Tibial artery (tissue), 4 donors: Measurements from ENCODE around the gene DHPS.

Source experiments
- DNase-seq, 2 donors: peaks; one replicate each; pipeline ENCODE4 v3.0.0-alpha.2; 2019
- H3K27ac ChIP-seq, 2 donors: fragments of 200-600 bp; sonication (generic) in 1 of 2; 1 replicate in 1 of 2; 2 replicates in 1 of 2; pipeline ENCODE4 v1.5.1; 2018 to 2019; ENCODE audit warnings: mild to moderate bottlenecking in 1 of 2
- H3K27me3 ChIP-seq, 2 donors: fragments of 200-600 bp; sonication (generic) in 1 of 2; one replicate each; pipeline versions ENCODE4 v1.5.1 to v1.6.0; 2016 to 2019
- H3K36me3 ChIP-seq, 3 donors: fragments of 200-600 bp; sonication (generic) in 2 of 3; one replicate each; pipeline ENCODE4 v1.5.1; 2016 to 2019; ENCODE audit warnings: mild to moderate bottlenecking in 2 of 3
- H3K4me1 ChIP-seq, 4 donors: fragments of 200-600 bp; sonication (generic) in 2 of 4; 1 replicate in 3 of 4; 2 replicates in 1 of 4; pipeline ENCODE4 v1.5.1; 2016 to 2019
- H3K4me3 ChIP-seq, 2 donors: fragments of 200-600 bp; sonication (generic) in 1 of 2; 1 replicate in 1 of 2; 2 replicates in 1 of 2; pipeline ENCODE4 v1.5.1; 2018 to 2019; ENCODE audit warnings: mild to moderate bottlenecking in 2 of 2
- H3K9me3 ChIP-seq, 3 donors: fragments of 200-600 bp; sonication (generic) in 1 of 3; one replicate each; pipeline ENCODE4 v1.5.1; 2016 to 2019
- intact Hi-C: fragments of 100-400 bp; cut with DNase I; formaldehyde crosslinking; loops from one replicate; pipeline ENCODE4 v1.15.0; 2023; ENCODE audit warnings: low total_unique reads
- TF ChIP-seq, protein P1 (sequence below), 2 experiments: fragments of 200-600 bp in 1 of 2; fragments of 450-650 bp in 1 of 2; IDR thresholded peaks; one replicate each; pipeline ENCODE4 v1.5.1; 2017 to 2019; ENCODE audit warnings: antibody characterized with exemption in 2 of 2, mild to moderate bottlenecking in 1 of 2, moderate library complexity in 1 of 2

The DHPS gene

DNA sequence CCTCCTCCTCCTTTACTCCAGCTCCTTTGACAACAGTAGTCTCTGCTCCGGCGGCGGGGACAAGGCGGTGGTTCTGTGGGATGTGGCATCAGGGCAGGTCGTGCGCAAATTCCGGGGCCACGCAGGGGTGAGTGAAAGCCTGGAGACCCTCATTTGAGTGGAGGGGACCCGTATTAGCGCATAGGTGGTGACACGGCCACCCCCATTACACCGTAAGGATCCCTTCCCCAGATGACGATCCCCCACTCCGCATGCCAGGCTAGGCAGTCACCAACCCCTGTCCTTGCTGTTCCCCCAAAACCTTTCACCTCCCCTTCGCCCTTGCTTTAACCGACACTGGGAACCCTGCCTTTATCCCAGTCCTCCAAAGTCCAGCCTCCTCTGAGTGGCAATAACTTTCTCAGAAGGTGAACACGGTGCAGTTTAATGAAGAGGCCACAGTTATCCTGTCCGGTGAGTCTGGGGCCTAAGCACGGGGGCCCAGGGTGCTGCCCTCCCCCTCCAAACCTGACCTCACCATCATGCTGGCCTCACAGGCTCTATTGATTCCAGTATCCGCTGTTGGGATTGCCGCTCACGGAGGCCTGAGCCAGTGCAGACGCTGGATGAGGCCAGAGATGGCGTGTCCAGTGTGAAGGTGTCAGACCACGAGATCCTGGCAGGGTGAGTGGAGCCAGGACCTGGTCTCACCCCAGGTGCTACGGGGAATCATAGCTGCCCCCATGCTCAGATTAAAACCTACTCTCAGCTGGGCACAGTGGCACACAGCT, 11.3 kb downstream of the DHPS start:
- Histone ChIP-seq H3K4me1 (peaks cover 0 to 48% (median 37%) of the 10 kb centered on the region in 4 donors), H3K27ac (peak overlapping the region; percentile 93 to 95), H3K27me3 (no peaks in the 10 kb centered on the region), H3K9me3 (no peaks in the 10 kb centered on the region), H3K36me3 (peaks cover 21 to 47% (median 27%) of the 10 kb centered on the region in 3 donors), H3K4me3 (peak overlapping the region; percentile 72 to 75)
- TF ChIP-seq, protein P1, sequence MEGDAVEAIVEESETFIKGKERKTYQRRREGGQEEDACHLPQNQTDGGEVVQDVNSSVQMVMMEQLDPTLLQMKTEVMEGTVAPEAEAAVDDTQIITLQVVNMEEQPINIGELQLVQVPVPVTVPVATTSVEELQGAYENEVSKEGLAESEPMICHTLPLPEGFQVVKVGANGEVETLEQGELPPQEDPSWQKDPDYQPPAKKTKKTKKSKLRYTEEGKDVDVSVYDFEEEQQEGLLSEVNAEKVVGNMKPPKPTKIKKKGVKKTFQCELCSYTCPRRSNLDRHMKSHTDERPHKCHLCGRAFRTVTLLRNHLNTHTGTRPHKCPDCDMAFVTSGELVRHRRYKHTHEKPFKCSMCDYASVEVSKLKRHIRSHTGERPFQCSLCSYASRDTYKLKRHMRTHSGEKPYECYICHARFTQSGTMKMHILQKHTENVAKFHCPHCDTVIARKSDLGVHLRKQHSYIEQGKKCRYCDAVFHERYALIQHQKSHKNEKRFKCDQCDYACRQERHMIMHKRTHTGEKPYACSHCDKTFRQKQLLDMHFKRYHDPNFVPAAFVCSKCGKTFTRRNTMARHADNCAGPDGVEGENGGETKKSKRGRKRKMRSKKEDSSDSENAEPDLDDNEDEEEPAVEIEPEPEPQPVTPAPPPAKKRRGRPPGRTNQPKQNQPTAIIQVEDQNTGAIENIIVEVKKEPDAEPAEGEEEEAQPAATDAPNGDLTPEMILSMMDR (IDR thresholded peaks at IDR 0.05): no peak
- DNase-seq: no peak
- intact Hi-C loops: loop anchor here (10.0 kb wide), 1 partner anchor 106 kb away; no protein-coding TSS in a partner anchor

- intact Hi-C loops: loop anchor here (10.0 kb wide), 1 partner anchor 105 kb away; no protein-coding TSS in a partner anchor
- Histone ChIP-seq H3K36me3 (peaks cover 13 to 47% (median 24%) of the 10 kb centered on the region in 3 donors), H3K27ac (peak overlapping the region; percentile 93 to 95), H3K4me1 (peaks cover 0 to 53% (median 38%) of the 10 kb centered on the region in 4 donors), H3K4me3 (peak overlapping the region; percentile 72 to 75), H3K27me3 (no peaks in the 10 kb centered on the region), H3K9me3 (no peaks in the 10 kb centered on the region)
- TF ChIP-seq, protein P1 (IDR thresholded peaks at IDR 0.05): no peak
- peak; percentile 77 to 86 for DNase-seq
These were observed 12.2 kb downstream of the DHPS start for GRCh38 chr19:12669270-12670158.

DNA sequence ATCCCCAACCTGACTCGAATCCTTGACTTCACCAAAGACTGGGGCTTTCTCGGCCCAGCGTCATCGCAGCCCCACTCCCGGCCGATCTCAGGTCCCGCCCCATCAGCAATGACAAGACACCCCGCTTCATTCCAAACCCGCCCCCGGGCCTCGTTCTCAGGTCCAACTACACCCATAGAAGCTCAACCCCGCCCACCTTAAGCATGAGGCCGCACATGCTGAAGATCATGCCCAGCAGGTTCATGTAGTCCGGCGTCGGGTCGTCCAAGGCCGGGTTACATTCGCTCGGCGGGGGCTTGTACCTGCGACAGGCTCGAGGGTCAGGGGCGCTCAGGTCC, 12.8 kb downstream of the DHPS start:
- Histone ChIP-seq H3K36me3 (peaks cover 8 to 47% (median 24%) of the 10 kb centered on the region in 3 donors), H3K27me3 (no peaks in the 10 kb centered on the region), H3K4me1 (peaks cover 0 to 53% (median 38%) of the 10 kb centered on the region in 4 donors), H3K27ac (peak overlapping the region; percentile 93 to 95), H3K9me3 (no peaks in the 10 kb centered on the region), H3K4me3 (peak overlapping the region; percentile 72 to 75)
- peak; percentile 72 to 77 for DNase-seq
- intact Hi-C loops: no loop called here
- TF ChIP-seq, protein P1 (IDR thresholded peaks at IDR 0.05): no peak

DNA sequence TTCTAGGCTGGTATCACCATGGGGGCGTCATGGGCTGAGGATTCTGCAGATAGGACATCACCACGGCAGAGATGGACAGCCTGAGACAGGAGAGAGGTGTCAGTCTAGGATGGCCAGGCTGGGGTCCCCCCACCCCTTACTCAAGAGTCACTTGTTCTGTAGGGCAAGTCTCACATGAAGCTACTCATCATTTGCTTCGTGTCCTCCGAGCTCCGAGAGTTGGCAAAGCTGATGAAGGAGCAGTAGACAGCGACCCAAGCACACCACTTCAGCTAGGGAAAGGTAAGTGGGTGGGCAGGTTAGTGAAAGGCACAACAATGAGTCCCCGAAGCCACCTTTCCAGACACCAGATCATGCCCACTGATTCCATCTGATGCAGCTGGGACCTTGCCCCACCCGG, 13.3 kb downstream of the DHPS start:
- TF ChIP-seq, protein P1 (IDR thresholded peaks at IDR 0.05): no peak
- Histone ChIP-seq H3K27me3 (no peaks in the 10 kb centered on the region), H3K9me3 (no peaks in the 10 kb centered on the region), H3K4me3 (peak overlapping the region; percentile 72 to 75), H3K36me3 (peaks cover 4 to 47% (median 24%) of the 10 kb centered on the region in 3 donors), H3K4me1 (peaks cover 0 to 53% (median 38%) of the 10 kb centered on the region in 4 donors), H3K27ac (peak overlapping the region; percentile 93 to 95)
- intact Hi-C loops: no loop called here
- no peak for DNase-seq

DNA sequence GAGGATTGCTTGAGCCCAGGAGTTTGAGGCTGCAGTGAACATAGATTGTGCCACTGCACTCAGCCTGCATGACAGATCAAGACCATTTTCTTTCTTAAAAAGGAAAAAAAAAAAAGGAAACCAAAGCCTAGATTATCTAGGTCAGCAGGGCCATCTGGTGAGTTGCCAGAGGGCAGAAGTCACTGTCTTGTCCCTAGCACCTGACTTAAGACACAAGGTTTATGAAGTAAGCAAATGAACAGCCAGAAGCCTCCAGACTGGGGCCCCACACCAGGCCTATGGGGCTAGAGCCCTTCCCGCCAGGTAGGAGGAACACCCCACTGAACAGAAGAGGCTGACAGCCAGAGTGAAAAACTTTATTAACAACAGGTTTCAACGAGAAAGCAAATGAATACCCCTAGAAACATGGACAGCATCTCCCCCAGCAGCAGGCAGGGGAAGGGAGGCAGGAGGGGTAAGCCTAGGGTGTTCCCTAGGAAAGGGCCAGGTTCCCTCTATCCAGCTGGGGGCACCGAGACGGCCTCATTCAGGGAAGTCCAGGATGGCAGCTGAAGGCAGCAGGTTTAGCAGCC, 13.9 kb downstream of the DHPS start:
- Histone ChIP-seq H3K27ac (peak overlapping the region in 1 of 2 donors; percentile 93), H3K4me1 (peaks cover 0 to 53% (median 38%) of the 10 kb centered on the region in 4 donors), H3K27me3 (no peaks in the 10 kb centered on the region), H3K36me3 (peaks cover 4 to 47% (median 25%) of the 10 kb centered on the region in 3 donors), H3K4me3 (peak overlapping the region in 1 of 2 donors; percentile 75), H3K9me3 (no peaks in the 10 kb centered on the region)
- TF ChIP-seq, protein P1 (IDR thresholded peaks at IDR 0.05): no peak
- intact Hi-C loops: no loop called here
- DNase-seq: no peak
